Panc1 (cell line): ENCODE measurements around the gene TKT. TPM values are rescaled to one million over a fixed set of nuclear protein-coding genes. Genes with fewer than 3 reads are reported as not detected.
"Not testable (repeated sequence)": the region's sequence is repeated elsewhere in the genome, so short reads cannot be mapped to it uniquely, and the experiment has no call there.

Experiments
- ATAC-seq: fragments of 200-7000 bp; cut with Tn5 transposase; 2 replicates; pipeline ENCODE4 v1.9.1; 2020; ENCODE audit warnings: mild to moderate bottlenecking, moderate library complexity
- BruUV-seq: library from RNA; stranded (reverse); fragments of 400-500 nt; replicated peaks from 2 replicates; lab custom pipeline; 2021; lab: Mats Ljungman, UMichigan
- CTCF ChIA-PET: fragments of 300-600 bp; sonication (Branson Sonifier 250); formaldehyde crosslinking; loops from one replicate; lab custom pipeline; 2022; ENCODE audit warnings: antibody characterized with exemption; lab: Charles Lee
- POLR2A ChIA-PET: fragments of 300-600 bp; sonication (Branson Sonifier 250); formaldehyde crosslinking; loops from one replicate; lab custom pipeline; 2022; ENCODE audit warnings: antibody characterized with exemption; lab: Charles Lee
- DNase-seq: peaks from one replicate; pipeline ENCODE4 v3.0.0-alpha.2; 2010; ENCODE audit warnings: low read depth, low spot score
- H3K27ac ChIP-seq: 2 replicates; pipeline ENCODE4 v1.5.1; 2011; ENCODE audit warnings: mild to moderate bottlenecking, low read length, inconsistent platforms
- H3K27me3 ChIP-seq: fragments of 200-500 bp; sonication (Bioruptor generic); 2 replicates; pipeline ENCODE4 v1.6.0; 2014; ENCODE audit warnings: low read length, inconsistent platforms; ENCODE audit not compliant: control insufficient read depth, insufficient read depth
- H3K36me3 ChIP-seq: fragments of 200-500 bp; sonication (Bioruptor generic); 2 replicates; pipeline ENCODE4 v1.5.1; 2014; ENCODE audit warnings: inconsistent platforms, mild to moderate bottlenecking, low read length, moderate library complexity; ENCODE audit not compliant: control insufficient read depth, insufficient read depth
- H3K4me1 ChIP-seq: 2 replicates; pipeline ENCODE4 v1.5.1; 2011; ENCODE audit warnings: inconsistent platforms, mild to moderate bottlenecking, low read length, moderate library complexity; ENCODE audit not compliant: control insufficient read depth, insufficient read depth
- H3K4me3 ChIP-seq, 2 experiments: 2 replicates each; pipeline ENCODE4 v1.5.1; 2011 to 2012; ENCODE audit warnings: low read depth in 2 of 2, low read length in 2 of 2, mild to moderate bottlenecking in 2 of 2, inconsistent platforms in 1 of 2, moderate library complexity in 1 of 2
- H3K9me3 ChIP-seq: fragments of 200-500 bp; sonication (Bioruptor generic); 2 replicates; pipeline ENCODE4 v1.5.1; 2014; ENCODE audit warnings: low read depth, mild to moderate bottlenecking, inconsistent platforms, low read length, moderate library complexity; ENCODE audit not compliant: control insufficient read depth, insufficient read depth
- CTCF ChIP-seq: fragments of 450-650 bp; IDR thresholded peaks from 2 replicates; pipeline ENCODE4 v1.5.1; 2017; ENCODE audit warnings: mild to moderate bottlenecking
- POLR2AphosphoS5 ChIP-seq: IDR thresholded peaks from 2 replicates; pipeline ENCODE4 v1.6.1; 2012; ENCODE audit warnings: mild to moderate bottlenecking, low read depth, low read length, moderate library complexity
- REST ChIP-seq, 2 experiments: IDR thresholded peaks; 2 replicates each; pipeline ENCODE4 v1.6.1; 2011 to 2012; ENCODE audit warnings: low read depth in 2 of 2, control low read depth in 1 of 2, low read length in 1 of 2, mild to moderate bottlenecking in 1 of 2, moderate library complexity in 1 of 2; ENCODE audit not compliant: insufficient read depth in 1 of 2
- SIN3A ChIP-seq: IDR thresholded peaks from 2 replicates; pipeline ENCODE4 v1.6.1; 2012; ENCODE audit warnings: low read depth, mild to moderate bottlenecking, low read length, moderate library complexity, borderline replicate concordance; ENCODE audit not compliant: insufficient read depth
- TCF7L2 ChIP-seq: IDR thresholded peaks from 2 replicates; pipeline ENCODE4 v1.6.1; 2011; ENCODE audit warnings: mild to moderate bottlenecking, low read depth, low read length, inconsistent platforms
- in situ Hi-C: cut with HindIII; loops from 2 replicates; pipeline ENCODE4 v1.10.0; 2016; ENCODE audit warnings: low sequenced_read_pairs, low pct_unique_long_range_greater_than_20kb
- intact Hi-C: fragments of 100-400 bp; cut with micrococcal nuclease; formaldehyde crosslinking; loops from one replicate; pipeline ENCODE4 v1.10.0; 2022; ENCODE audit not compliant: unreplicated experiment
- total RNA-seq: library from RNA; stranded (reverse); gene quantifications from one replicate; pipeline ENCODE4 v1.2.1, GENCODE V29; 2021; ENCODE audit not compliant: unreplicated experiment

The TKT gene
- total RNA-seq, 1 experiment from 2014 or later: 338 TPM

- POLR2A ChIA-PET, H3K4me3 ChIP-seq, CTCF ChIA-PET, H3K27ac ChIP-seq, BruUV-seq, intact Hi-C loops, H3K9me3 ChIP-seq, H3K27me3 ChIP-seq, H3K4me1 ChIP-seq, in situ Hi-C loops: not testable (repeated sequence)
- peaks cover 12% of the 10 kb centered on the region for H3K36me3 ChIP-seq
- ATAC-seq (peak; percentile 76), DNase-seq (peak; percentile 27)
- TF ChIP-seq CTCF: peak; percentile 75
Measured at GRCh38 chr3:53299611-53300023, 43.8 kb upstream of the TKT start.

- ChIA-PET CTCF (no interaction called here), POLR2A (no interaction called here)
- no peak overlapping the region for H3K27ac ChIP-seq
- no peaks in the 10 kb centered on the region for H3K27me3 ChIP-seq
- H3K4me1 ChIP-seq: no peaks in the 10 kb centered on the region
- no peaks in the 10 kb centered on the region for H3K9me3 ChIP-seq
- in situ Hi-C loops (no loop called here), intact Hi-C loops (no loop called here)
- TF ChIP-seq SIN3A: no peak
- no peak for TF ChIP-seq REST (IDR thresholded peaks at IDR 0.05; ENCODE audit: insufficient read depth in 1 of 2, low read depth in 2 of 2, low read length in 1 of 2)
- H3K36me3 ChIP-seq: no peaks in the 10 kb centered on the region; the same call in none of the 2 replicates
- no peak for ATAC-seq
- BruUV-seq: no TSS peak
- no peak overlapping the region for H3K4me3 ChIP-seq
- no peak for DNase-seq
Measured at GRCh38 chr3:53295410-53295809, 39.6 kb upstream of the TKT start.

- BruUV-seq: no TSS peak
- intact Hi-C loops: no loop called here
- no peak overlapping the region for H3K27ac ChIP-seq
- TF ChIP-seq POLR2AphosphoS5: no peak
- no peak for TF ChIP-seq SIN3A
- TF ChIP-seq CTCF: no peak
- TF ChIP-seq REST (IDR thresholded peaks at IDR 0.05; ENCODE audit: insufficient read depth in 1 of 2, low read depth in 2 of 2, low read length in 1 of 2): no peak
- no peak for TF ChIP-seq TCF7L2
- in situ Hi-C loops: no loop called here
- POLR2A ChIA-PET: no interaction called here
- no peak for ATAC-seq
- H3K9me3 ChIP-seq: no peaks in the 10 kb centered on the region
- H3K4me3 ChIP-seq: no peak overlapping the region
- H3K4me1 ChIP-seq: no peaks in the 10 kb centered on the region
- H3K36me3 ChIP-seq: no peaks in the 10 kb centered on the region; the same call in none of the 2 replicates
- CTCF ChIA-PET: no interaction called here
- no peak for DNase-seq
- H3K27me3 ChIP-seq: no peaks in the 10 kb centered on the region
Measured at GRCh38 chr3:53293867-53294266, 38.0 kb upstream of the TKT start.
